Mammary epithelial cell (primary cell): Measurements from ENCODE around the gene BMPR1A.

Source experiments
- CTCF ChIP-seq, 2 donors: IDR thresholded peaks in 1 of 2; conservative IDR thresholded peaks in 1 of 2; 2 replicates each; pipeline ENCODE4 v1.5.1; 2011 to 2012; ENCODE audit warnings: inconsistent platforms in 2 of 2, low read length in 2 of 2, mild to moderate bottlenecking in 2 of 2, control low read depth in 1 of 2, low read depth in 1 of 2; ENCODE audit not compliant: insufficient read depth in 1 of 2; ENCODE audit errors: extremely low read depth in 1 of 2
- EZH2 ChIP-seq: IDR thresholded peaks from 2 replicates; pipeline ENCODE4 v1.6.1; 2012; ENCODE audit warnings: low read length, inconsistent platforms, borderline replicate concordance

- no peak for TF ChIP-seq EZH2
- TF ChIP-seq CTCF (conservative IDR thresholded peaks at IDR 0.05 in 1 of 2, IDR thresholded peaks at IDR 0.05 in 1 of 2; ENCODE audit: extremely low read depth in 1 of 2, insufficient read depth in 1 of 2, low read depth in 1 of 2, low read length in 2 of 2): no peak
Measured at GRCh38 chr10:86904600-86904999, 148.2 kb downstream of the BMPR1A start.
